ENCODE measurements around the gene TRAIP.

- TF ChIP-seq CTCF (IDR thresholded peaks at IDR 0.05) (no peak), POLR2A (IDR thresholded peaks at IDR 0.05) (no peak)
Measured at GRCh38 chr3:49790626-49791411, 65.5 kb downstream of the TRAIP start.
